HAP-1 (cell line): Measurements from ENCODE around the gene COPS4.
"Not testable (repeated sequence)": the region's sequence is repeated elsewhere in the genome, so short reads cannot be mapped to it uniquely, and the experiment has no call there.

ENCODE experiments used
- DNase-seq, 2 experiments: peaks; one replicate each; pipeline ENCODE4 v3.0.0-alpha.2; 2016 to 2020; ENCODE audit warnings: low spot score in 2 of 2
- H3K27me3 ChIP-seq: fragments of 250-450 bp; sonication (Bioruptor Pico); 2 replicates; pipeline ENCODE4 v1.5.1; 2020; ENCODE audit warnings: low read depth, mild to moderate bottlenecking, moderate library complexity
- H3K36me3 ChIP-seq: fragments of 250-450 bp; sonication (Bioruptor Pico); replicated peaks from 2 replicates; pipeline ENCODE4 v1.5.1; 2020; ENCODE audit warnings: mild to moderate bottlenecking
- H3K4me1 ChIP-seq: fragments of 250-450 bp; sonication (Bioruptor Pico); 2 replicates; pipeline ENCODE4 v1.5.1; 2020; ENCODE audit warnings: mild to moderate bottlenecking
- H3K4me3 ChIP-seq: fragments of 250-450 bp; sonication (Bioruptor Pico); 2 replicates; pipeline ENCODE4 v1.5.1; 2020; ENCODE audit warnings: mild to moderate bottlenecking, moderate library complexity
- H3K9me3 ChIP-seq: fragments of 250-450 bp; sonication (Bioruptor Pico); 2 replicates; pipeline ENCODE4 v1.5.1; 2020; ENCODE audit warnings: mild to moderate bottlenecking, moderate library complexity
- in situ Hi-C: fragments of 300-500 bp; cut with MboI; formaldehyde crosslinking; loops from 3 replicates; pipeline ENCODE4 v1.14.3; 2020; ENCODE audit warnings: low sequenced_read_pairs, inconsistent platforms, mixed read lengths

Gene COPS4

GRCh38 chr4:83043157-83043556 is 8.2 kb downstream of the COPS4 start:
- H3K4me1 ChIP-seq, H3K4me3 ChIP-seq, in situ Hi-C loops, H3K9me3 ChIP-seq, DNase-seq, H3K27me3 ChIP-seq, H3K36me3 ChIP-seq: not testable (repeated sequence)

GRCh38 chr4:83043801-83044407 is 8.9 kb downstream of the COPS4 start:
- Histone ChIP-seq H3K27me3 (no peaks in the 10 kb centered on the region), H3K36me3 (no peaks in the 10 kb centered on the region), H3K4me1 (no peaks in the 10 kb centered on the region; the same call in 1 of the 2 replicates), H3K9me3 (no peaks in the 10 kb centered on the region), H3K4me3 (no peak overlapping the region)
- DNase-seq, result no peak
- in situ Hi-C loops, result no loop called here

- no peaks in the 10 kb centered on the region for H3K27me3 ChIP-seq
- H3K4me3 ChIP-seq, result no peak overlapping the region
- H3K4me1 ChIP-seq, result no peaks in the 10 kb centered on the region; the same call in 1 of the 2 replicates
- DNase-seq, result no peak
- in situ Hi-C loops, result no loop called here
- no peaks in the 10 kb centered on the region for H3K9me3 ChIP-seq
- no peaks in the 10 kb centered on the region; the same call in 1 of the 2 replicates for H3K36me3 ChIP-seq
These were observed 11.9 kb downstream of the COPS4 start for GRCh38 chr4:83046693-83047473.

- DNase-seq, H3K4me1 ChIP-seq, H3K36me3 ChIP-seq, H3K9me3 ChIP-seq, H3K4me3 ChIP-seq, in situ Hi-C loops, H3K27me3 ChIP-seq: not testable (repeated sequence)
These were observed 13.8 kb downstream of the COPS4 start for GRCh38 chr4:83048781-83049180.

GRCh38 chr4:83054928-83055327 is 19.9 kb downstream of the COPS4 start:
- Histone ChIP-seq H3K36me3 (peaks cover 10% of the 10 kb centered on the region; the same call in 1 of the 2 replicates), H3K4me3 (no peak overlapping the region), H3K27me3 (no peaks in the 10 kb centered on the region), H3K4me1 (peaks cover 4% of the 10 kb centered on the region; the same call in 1 of the 2 replicates), H3K9me3 (no peaks in the 10 kb centered on the region)
- DNase-seq, result no peak
- in situ Hi-C loops, result no loop called here

GRCh38 chr4:83062739-83063138 is 27.8 kb downstream of the COPS4 start:
- in situ Hi-C loops, result no loop called here
- no peaks in the 10 kb centered on the region for H3K9me3 ChIP-seq
- no peaks in the 10 kb centered on the region for H3K4me1 ChIP-seq
- H3K4me3 ChIP-seq, result no peak overlapping the region
- DNase-seq, result no peak
- H3K36me3 ChIP-seq, result peaks cover 19% of the 10 kb centered on the region
- H3K27me3 ChIP-seq, result no peaks in the 10 kb centered on the region

- Histone ChIP-seq H3K9me3 (no peaks in the 10 kb centered on the region), H3K4me3 (no peak overlapping the region), H3K36me3 (peaks cover 26% of the 10 kb centered on the region), H3K4me1 (no peaks in the 10 kb centered on the region), H3K27me3 (no peaks in the 10 kb centered on the region)
- in situ Hi-C loops, result no loop called here
- DNase-seq, result no peak
These were observed 30.3 kb downstream of the COPS4 start for GRCh38 chr4:83065266-83065665.

- no peaks in the 10 kb centered on the region for H3K9me3 ChIP-seq
- no peaks in the 10 kb centered on the region for H3K4me1 ChIP-seq
- no peak for DNase-seq
- no peak overlapping the region for H3K4me3 ChIP-seq
- no peaks in the 10 kb centered on the region for H3K27me3 ChIP-seq
- H3K36me3 ChIP-seq, result peaks cover 26% of the 10 kb centered on the region
- in situ Hi-C loops, result no loop called here
These were observed 32.2 kb downstream of the COPS4 start for GRCh38 chr4:83067058-83067639.

- Histone ChIP-seq H3K36me3 (peaks cover 26% of the 10 kb centered on the region), H3K4me1 (no peaks in the 10 kb centered on the region), H3K9me3 (no peaks in the 10 kb centered on the region), H3K4me3 (no peak overlapping the region), H3K27me3 (no peaks in the 10 kb centered on the region)
- in situ Hi-C loops, result no loop called here
- no peak for DNase-seq
These were observed 36.1 kb downstream of the COPS4 start for GRCh38 chr4:83071116-83071515.

GRCh38 chr4:83074086-83074704 is 39.2 kb downstream of the COPS4 start:
- peaks cover 13% of the 10 kb centered on the region for H3K36me3 ChIP-seq
- no peaks in the 10 kb centered on the region for H3K27me3 ChIP-seq
- no peak overlapping the region for H3K4me3 ChIP-seq
- in situ Hi-C loops, result no loop called here
- H3K9me3 ChIP-seq, result no peaks in the 10 kb centered on the region
- H3K4me1 ChIP-seq, result no peaks in the 10 kb centered on the region
- DNase-seq, result peak; percentile 68 to 74

GRCh38 chr4:83074783-83075182 is 39.8 kb downstream of the COPS4 start:
- H3K4me1 ChIP-seq, H3K4me3 ChIP-seq, H3K9me3 ChIP-seq, in situ Hi-C loops, DNase-seq, H3K27me3 ChIP-seq: not testable (repeated sequence)
- peaks cover 13% of the 10 kb centered on the region for H3K36me3 ChIP-seq

- no peaks in the 10 kb centered on the region for H3K27me3 ChIP-seq
- in situ Hi-C loops, result no loop called here
- no peak overlapping the region for H3K4me3 ChIP-seq
- DNase-seq, result no peak
- peaks cover 10% of the 10 kb centered on the region for H3K36me3 ChIP-seq
- H3K9me3 ChIP-seq, result no peaks in the 10 kb centered on the region
- no peaks in the 10 kb centered on the region for H3K4me1 ChIP-seq
These were observed 40.5 kb downstream of the COPS4 start for GRCh38 chr4:83075311-83076095.

- in situ Hi-C loops, result loop anchor here (10.0 kb wide), 1 partner anchor 174 kb away; no protein-coding TSS in a partner anchor
- Histone ChIP-seq H3K27me3 (no peaks in the 10 kb centered on the region), H3K4me1 (no peaks in the 10 kb centered on the region), H3K9me3 (no peaks in the 10 kb centered on the region), H3K36me3 (peaks cover 5% of the 10 kb centered on the region), H3K4me3 (no peak overlapping the region)
- no peak for DNase-seq
These were observed 45.6 kb downstream of the COPS4 start for GRCh38 chr4:83080561-83080960.
